Measurements from ENCODE around the gene PTGES2. TPM values are rescaled to one million over a fixed set of nuclear protein-coding genes. Genes with fewer than 3 reads are reported as not detected.

The PTGES2 gene
- total RNA-seq, 2 donors from 2014 or later = 23.5 to 27.5 TPM

DNA sequence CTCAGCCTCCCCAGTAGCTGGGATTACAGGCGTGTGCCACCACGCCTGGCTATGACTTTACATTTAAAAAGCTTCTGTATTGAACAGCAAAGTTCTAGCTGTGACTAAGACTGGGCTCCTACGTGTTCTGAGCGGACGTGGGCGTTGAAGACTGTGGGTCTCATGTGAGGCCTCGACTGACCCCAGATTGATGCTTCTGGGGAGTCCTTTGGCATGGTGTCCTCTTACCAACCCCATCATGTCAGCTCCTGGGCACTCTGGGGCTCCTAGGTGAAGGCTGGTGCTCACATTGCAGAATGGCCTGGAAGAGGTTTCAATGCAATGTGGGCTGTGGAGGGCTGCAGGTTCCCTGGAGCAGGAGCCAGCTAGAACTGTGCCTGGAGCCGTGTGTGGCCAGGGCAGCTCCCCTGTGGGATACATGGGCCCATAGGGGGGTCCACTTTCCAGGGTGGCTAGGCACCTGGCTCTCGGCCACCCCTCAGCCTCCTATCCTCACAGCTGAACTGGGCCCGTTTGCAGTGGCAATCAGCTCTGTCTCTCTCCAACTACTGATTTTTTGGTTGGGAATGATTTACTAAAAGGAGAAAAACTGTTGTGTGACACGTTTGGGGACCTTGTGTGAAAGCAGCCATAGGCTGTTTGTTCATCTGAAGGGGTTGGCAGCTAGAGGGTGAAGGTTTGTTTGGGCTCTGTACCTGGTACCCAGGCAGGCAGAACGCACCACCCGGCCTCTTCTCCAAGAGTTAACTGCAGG is 29.8 kb downstream of the PTGES2 start:
- DNase-seq (no peak), ATAC-seq (replicated peaks in 1 of 2) (no peak)
- H3K9me3 Mint-ChIP-seq = no peaks in the 10 kb centered on the region
- peaks cover 59% of the 10 kb centered on the region for H3K4me1 Mint-ChIP-seq (ENCODE audit: low read depth)
- H3K4me3 Mint-ChIP-seq = peak overlapping the region; percentile 66 to 69
- peaks cover 2 to 7% of the 10 kb centered on the region in 2 donors for H3K36me3 Mint-ChIP-seq (ENCODE audit: insufficient read depth in 2 of 2)
- H3K27me3 Mint-ChIP-seq (ENCODE audit: low read depth) = no peaks in the 10 kb centered on the region
- H3K27ac Mint-ChIP-seq = no peak overlapping the region

DNA sequence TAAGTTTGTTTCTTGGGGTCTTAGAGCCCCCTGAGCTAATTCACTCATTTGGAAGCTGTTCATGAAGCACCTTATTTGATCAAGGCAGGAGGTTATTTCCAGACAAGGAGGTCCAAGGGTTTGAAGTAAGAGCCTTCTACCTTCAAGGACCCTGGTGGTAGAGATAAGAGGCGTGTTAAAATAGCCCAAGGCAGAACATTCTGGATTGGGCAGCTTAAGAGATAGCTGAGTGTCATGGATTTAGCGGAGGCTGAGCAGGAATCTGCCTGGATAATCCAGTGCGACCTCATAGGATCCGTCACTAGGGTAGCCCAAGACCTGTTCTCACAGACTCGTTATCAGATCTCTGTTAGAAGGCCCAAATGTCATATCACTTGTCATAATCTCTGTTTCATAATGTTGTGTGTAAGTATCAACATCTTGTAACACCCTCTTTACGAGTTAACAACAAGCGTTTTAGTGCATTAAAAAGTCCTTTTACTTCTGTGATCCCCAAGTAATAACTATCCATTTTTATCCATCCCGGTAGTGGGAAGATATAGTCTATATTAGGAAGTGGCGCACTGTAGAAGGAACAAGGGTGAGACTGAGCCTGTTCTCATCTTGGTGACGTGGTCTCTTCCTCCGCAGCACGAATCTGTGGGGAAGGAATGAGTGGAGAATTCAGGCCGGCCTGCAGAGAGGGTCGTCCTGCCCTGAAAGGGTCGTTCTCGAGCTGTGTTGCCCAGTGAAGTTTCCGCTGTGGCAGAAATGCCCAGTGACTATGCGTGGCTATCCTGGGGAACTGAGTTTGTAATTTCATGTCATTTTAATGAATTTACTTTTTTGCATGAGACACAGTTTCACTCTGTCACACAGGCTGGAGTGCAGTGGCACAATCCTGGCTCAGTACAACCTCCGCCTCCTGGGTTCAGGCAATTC is 30.7 kb downstream of the PTGES2 start:
- no peaks in the 10 kb centered on the region for H3K27me3 Mint-ChIP-seq (ENCODE audit: low read depth)
- peaks cover 64% of the 10 kb centered on the region for H3K4me1 Mint-ChIP-seq (ENCODE audit: low read depth)
- H3K36me3 Mint-ChIP-seq (ENCODE audit: insufficient read depth in 2 of 2) = peaks cover 0 to 4% of the 10 kb centered on the region in 2 donors
- H3K27ac Mint-ChIP-seq = peak overlapping the region; percentile 11
- ATAC-seq (replicated peaks in 1 of 2) (no peak), DNase-seq (no peak)
- peak overlapping the region in 1 of 2 donors; percentile 20 for H3K4me3 Mint-ChIP-seq
- no peaks in the 10 kb centered on the region for H3K9me3 Mint-ChIP-seq

DNA sequence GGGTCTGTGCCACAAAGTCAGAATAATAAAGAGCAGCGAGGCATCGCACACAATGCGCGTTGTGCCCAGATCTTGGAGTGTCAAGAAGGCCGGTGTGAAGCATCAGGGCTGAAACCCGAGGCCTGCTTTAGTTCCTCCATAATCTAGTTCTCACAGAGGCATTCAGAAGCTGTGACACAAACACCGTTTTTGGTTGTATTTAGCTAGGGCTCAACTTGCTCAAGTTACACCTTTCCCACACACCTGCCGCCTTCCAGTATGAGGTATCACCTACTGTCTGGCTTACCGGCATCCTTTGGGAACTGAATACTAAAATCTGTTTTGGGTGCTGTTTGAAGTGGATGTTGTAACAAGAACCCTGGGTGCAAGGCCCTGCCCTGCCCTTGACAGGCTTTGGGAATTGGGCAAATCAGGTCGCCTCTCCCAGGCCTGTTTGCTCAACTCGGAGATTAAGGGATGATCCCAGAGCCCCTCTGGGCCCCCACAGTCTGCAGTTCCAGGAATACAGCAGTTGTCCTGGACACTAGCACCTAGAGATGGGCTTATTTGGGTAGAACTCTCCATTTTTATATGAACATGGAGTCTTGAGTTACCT is 32.5 kb downstream of the PTGES2 start:
- Mint-ChIP-seq H3K4me1 (ENCODE audit: low read depth) (peaks cover 70% of the 10 kb centered on the region), H3K9me3 (no peaks in the 10 kb centered on the region), H3K27me3 (ENCODE audit: low read depth) (no peaks in the 10 kb centered on the region), H3K4me3 (peak overlapping the region; percentile 70 to 91), H3K36me3 (ENCODE audit: insufficient read depth in 2 of 2) (no peaks in the 10 kb centered on the region), H3K27ac (peak overlapping the region; percentile 97)
- DNase-seq = no peak
- no peak for ATAC-seq (replicated peaks in 1 of 2)

DNA sequence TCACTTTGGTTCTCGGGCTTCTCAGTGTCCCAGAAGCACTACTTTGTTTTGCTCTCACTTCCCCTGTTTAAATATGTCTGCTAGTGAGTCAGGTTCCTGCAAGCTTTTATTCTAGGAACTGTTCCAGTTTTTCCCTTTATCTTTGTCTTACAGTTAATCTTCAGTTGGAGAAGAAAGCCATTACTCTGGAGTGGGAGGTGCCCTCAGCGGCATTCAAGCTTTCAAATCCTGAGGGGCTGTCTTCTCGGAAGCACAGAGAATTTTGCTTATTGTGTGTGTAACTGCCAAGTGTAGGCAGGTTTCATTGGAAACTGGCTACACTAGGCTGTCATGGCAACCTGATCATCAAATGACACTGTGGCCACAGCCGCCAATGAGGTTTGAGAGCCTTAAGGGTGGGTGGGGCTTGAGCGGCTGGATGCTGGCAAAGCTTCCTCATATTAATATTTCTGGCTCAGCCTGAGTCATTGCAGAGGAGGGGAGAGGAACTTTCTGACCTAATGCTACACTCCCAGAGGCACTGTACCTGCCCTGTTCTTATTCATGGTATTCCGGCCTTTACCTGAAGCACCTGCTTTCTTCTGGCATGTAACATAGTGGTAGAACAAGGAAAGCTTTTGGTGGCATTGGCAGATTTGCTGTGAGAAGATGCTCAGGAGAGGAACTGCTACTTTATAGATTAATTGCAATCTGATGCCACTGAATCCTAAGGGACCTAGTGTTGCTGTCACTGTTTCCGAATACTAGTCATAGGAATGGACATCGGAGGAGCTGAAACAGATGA is 33.2 kb downstream of the PTGES2 start:
- no peaks in the 10 kb centered on the region for H3K9me3 Mint-ChIP-seq
- peak overlapping the region; percentile 70 to 91 for H3K4me3 Mint-ChIP-seq
- peak overlapping the region; percentile 97 for H3K27ac Mint-ChIP-seq
- peak; percentile 79 to 82 for DNase-seq
- no peaks in the 10 kb centered on the region for H3K36me3 Mint-ChIP-seq (ENCODE audit: insufficient read depth in 2 of 2)
- H3K27me3 Mint-ChIP-seq (ENCODE audit: low read depth) = no peaks in the 10 kb centered on the region
- peaks cover 74% of the 10 kb centered on the region for H3K4me1 Mint-ChIP-seq (ENCODE audit: low read depth)
- ATAC-seq (replicated peaks in 1 of 2) = peak; percentile 93 to 94

DNA sequence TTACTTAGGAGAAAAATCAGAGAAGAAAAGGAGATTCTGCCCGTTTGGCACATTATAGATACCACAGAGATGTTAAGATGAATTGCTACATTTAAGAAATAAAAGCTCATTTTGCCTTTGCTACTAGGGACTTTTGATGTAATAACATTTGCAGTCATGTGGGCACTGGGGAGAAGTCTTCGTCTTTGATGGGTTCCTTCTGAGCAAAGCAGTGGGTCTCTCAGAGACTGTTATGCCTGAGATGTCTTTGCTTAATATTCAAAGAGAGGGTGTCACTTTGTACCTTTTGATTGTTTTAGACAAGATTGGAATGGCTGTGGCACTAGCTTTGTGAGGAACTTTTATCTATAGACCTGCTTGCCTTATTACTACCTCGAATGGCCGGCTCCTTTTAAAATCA is 34.5 kb downstream of the PTGES2 start:
- no peaks in the 10 kb centered on the region for H3K9me3 Mint-ChIP-seq
- H3K36me3 Mint-ChIP-seq (ENCODE audit: insufficient read depth in 2 of 2) = no peaks in the 10 kb centered on the region
- peak overlapping the region; percentile 70 to 91 for H3K4me3 Mint-ChIP-seq
- no peaks in the 10 kb centered on the region for H3K27me3 Mint-ChIP-seq (ENCODE audit: low read depth)
- H3K4me1 Mint-ChIP-seq (ENCODE audit: low read depth) = peaks cover 72% of the 10 kb centered on the region
- H3K27ac Mint-ChIP-seq = peak overlapping the region; percentile 97
- DNase-seq (no peak), ATAC-seq (replicated peaks in 1 of 2) (no peak)

DNA sequence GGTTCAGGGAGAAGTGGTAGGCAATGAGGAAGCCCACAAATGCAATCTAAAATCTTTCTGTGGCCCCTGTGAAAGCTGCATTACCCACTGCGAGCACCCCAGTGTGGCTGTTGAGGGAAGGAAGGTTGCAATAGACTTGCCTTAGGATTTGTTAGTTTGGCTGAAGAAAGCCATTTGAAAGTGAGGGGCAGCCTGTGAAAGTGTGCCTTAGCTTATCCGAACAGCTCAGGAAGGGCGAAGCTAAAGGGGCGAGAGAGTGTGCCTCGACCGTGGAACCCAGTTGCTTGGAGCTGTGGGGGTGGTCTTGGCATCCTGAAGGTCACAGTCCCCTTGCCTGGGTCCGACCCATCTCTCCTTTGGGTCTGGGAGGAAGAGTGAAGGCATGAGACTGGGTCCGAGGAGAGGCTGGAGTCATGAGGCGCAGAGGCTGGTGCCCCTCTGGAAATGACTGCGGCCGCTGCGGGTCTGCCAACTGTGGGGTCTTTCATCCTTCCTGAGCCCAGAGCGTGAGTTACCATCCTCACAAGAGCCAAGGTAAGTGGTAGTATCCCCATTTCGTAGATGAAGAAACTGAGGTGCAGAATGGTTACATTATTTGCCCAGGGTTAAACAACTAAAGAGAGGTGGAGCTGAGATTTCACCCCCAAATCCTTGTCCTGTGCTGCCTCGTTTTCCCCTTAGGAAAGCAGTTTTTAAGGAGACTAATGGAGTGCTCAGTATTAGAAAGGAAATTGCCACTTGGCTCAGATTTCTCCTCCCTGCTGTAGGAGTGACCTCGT is 35.1 kb downstream of the PTGES2 start:
- peak overlapping the region; percentile 66 to 91 for H3K4me3 Mint-ChIP-seq
- DNase-seq (no peak), ATAC-seq (replicated peaks in 1 of 2) (no peak)
- no peaks in the 10 kb centered on the region for H3K27me3 Mint-ChIP-seq (ENCODE audit: low read depth)
- peak overlapping the region; percentile 97 for H3K27ac Mint-ChIP-seq
- peaks cover 66% of the 10 kb centered on the region for H3K4me1 Mint-ChIP-seq (ENCODE audit: low read depth)
- H3K9me3 Mint-ChIP-seq = no peaks in the 10 kb centered on the region
- peaks cover 0 to 3% of the 10 kb centered on the region in 2 donors for H3K36me3 Mint-ChIP-seq (ENCODE audit: insufficient read depth in 2 of 2)

DNA sequence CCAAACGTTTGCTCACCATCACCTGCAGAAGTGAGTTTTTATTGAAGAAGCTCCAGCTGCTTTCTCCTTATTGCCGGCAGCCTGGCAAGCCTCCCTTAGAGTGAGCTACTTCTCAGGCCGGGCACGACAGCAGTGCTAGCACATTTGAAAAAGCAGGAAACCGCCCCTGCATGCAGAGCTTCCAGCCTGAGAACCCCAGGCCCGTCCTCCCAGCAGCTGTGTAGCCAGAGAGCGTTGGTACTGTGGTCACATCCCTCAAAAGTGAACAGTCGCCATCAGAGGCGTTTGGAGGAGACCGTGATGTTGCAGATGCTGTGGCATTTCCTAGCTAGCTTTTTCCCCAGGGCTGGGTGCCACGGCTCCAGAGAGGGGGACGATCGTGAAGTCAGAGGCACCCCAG is 36.0 kb downstream of the PTGES2 start:
- no peak overlapping the region for H3K27ac Mint-ChIP-seq
- no peak for DNase-seq
- no peak for ATAC-seq (replicated peaks in 1 of 2)
- H3K36me3 Mint-ChIP-seq (ENCODE audit: insufficient read depth in 2 of 2) = peaks cover 0 to 3% of the 10 kb centered on the region in 2 donors
- H3K4me1 Mint-ChIP-seq (ENCODE audit: low read depth) = peaks cover 57% of the 10 kb centered on the region
- no peaks in the 10 kb centered on the region for H3K27me3 Mint-ChIP-seq (ENCODE audit: low read depth)
- peak overlapping the region; percentile 66 to 91 for H3K4me3 Mint-ChIP-seq
- H3K9me3 Mint-ChIP-seq = no peaks in the 10 kb centered on the region

DNA sequence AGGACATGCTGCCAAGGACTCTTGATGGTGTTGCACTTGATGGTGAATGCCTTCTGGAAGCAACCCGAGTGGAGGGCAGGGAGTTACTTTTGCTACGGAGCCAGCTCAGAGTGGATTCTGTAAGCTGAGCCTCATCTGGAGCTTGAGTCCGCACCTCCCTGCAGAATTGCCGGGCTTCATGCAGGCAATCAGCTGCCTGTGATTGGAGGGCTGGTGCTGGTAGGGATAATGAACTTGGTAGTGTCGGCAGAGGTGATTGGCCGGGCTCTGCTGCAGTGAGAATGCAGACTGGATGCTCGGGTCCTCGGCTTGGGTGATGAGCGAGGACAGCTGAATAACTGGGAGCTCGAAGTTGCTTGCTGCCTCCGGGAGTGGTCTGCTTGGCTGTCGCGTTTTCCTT is 36.4 kb downstream of the PTGES2 start:
- DNase-seq = no peak
- Mint-ChIP-seq H3K27ac (no peak overlapping the region), H3K36me3 (ENCODE audit: insufficient read depth in 2 of 2) (peaks cover 0 to 3% of the 10 kb centered on the region in 2 donors), H3K9me3 (no peaks in the 10 kb centered on the region), H3K4me1 (ENCODE audit: low read depth) (peaks cover 54% of the 10 kb centered on the region), H3K4me3 (peak overlapping the region in 1 of 2 donors; percentile 43), H3K27me3 (ENCODE audit: low read depth) (no peaks in the 10 kb centered on the region)
- no peak for ATAC-seq (replicated peaks in 1 of 2)

DNA sequence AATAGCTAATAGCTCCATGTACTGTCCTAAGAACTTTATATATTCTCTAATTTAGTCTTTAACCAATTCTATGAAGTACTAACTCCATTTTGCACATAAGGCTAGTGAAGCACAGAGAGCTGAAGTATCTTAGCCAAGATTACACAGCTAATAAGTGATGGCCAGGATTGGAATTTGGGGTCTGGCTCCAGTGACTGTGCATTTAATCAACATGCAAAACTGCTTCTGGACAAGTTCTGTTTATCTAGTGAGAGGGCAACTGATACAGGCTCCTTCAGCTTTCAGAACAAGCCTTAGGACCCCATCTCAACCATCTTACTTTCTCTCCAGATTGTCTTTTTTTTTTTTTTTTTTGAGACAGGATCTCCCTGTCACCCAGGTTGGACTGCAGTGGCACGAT is 38.2 kb downstream of the PTGES2 start:
- H3K36me3 Mint-ChIP-seq (ENCODE audit: insufficient read depth in 2 of 2) = peaks cover 2 to 3% of the 10 kb centered on the region in 2 donors

DNA sequence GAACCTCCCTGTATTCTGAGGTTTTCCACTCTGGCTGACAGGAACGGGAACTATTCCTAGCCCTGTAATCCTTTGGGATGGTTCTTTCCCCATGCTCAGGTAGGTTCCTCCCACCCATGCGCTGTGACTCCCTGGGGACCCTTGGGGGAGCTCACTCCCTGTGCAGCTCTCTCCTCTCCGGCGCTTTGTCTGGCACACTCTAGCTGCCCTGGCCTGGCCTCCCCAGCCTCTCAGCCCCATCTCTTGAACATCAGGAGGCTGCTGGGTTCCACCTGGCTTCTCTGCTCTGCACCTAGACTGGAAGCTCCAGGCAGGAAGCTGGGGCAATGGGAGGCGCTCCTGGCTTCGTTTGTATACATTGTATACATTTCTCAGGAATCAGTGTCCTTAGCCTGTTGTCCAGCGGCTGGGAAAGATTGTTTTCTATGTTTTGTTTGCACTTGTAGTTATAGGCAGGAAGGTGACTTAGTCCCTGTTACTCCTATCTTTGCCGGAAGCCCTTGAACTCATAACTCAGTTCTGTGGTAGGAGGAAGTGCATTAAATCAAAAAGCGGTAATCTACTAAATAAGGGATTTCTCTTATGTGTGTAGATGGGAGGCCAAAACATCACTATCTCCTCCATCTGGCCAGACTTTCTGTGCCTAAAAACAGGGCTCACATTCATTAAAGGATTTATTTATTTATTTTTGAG is 39.1 kb downstream of the PTGES2 start:
- H3K4me1 Mint-ChIP-seq (ENCODE audit: low read depth) = peaks cover 33% of the 10 kb centered on the region
- H3K36me3 Mint-ChIP-seq (ENCODE audit: insufficient read depth in 2 of 2) = peaks cover 3 to 4% of the 10 kb centered on the region in 2 donors
- H3K4me3 Mint-ChIP-seq = peak overlapping the region in 1 of 2 donors; percentile 23
- ATAC-seq (replicated peaks in 1 of 2) = peak in 1 of 2 donors; percentile 34
- DNase-seq = no peak
- H3K9me3 Mint-ChIP-seq = no peaks in the 10 kb centered on the region
- H3K27ac Mint-ChIP-seq = peak overlapping the region; percentile 68
- H3K27me3 Mint-ChIP-seq (ENCODE audit: low read depth) = no peaks in the 10 kb centered on the region

More for the DNA sequence above, 38.2 kb downstream of the PTGES2 start:
- Mint-ChIP-seq H3K27ac (no peak overlapping the region), H3K9me3 (no peaks in the 10 kb centered on the region), H3K4me1 (ENCODE audit: low read depth) (peaks cover 42% of the 10 kb centered on the region), H3K4me3 (no peak overlapping the region), H3K27me3 (ENCODE audit: low read depth) (no peaks in the 10 kb centered on the region)
- ATAC-seq (replicated peaks in 1 of 2) (no peak), DNase-seq (no peak)

DNA sequence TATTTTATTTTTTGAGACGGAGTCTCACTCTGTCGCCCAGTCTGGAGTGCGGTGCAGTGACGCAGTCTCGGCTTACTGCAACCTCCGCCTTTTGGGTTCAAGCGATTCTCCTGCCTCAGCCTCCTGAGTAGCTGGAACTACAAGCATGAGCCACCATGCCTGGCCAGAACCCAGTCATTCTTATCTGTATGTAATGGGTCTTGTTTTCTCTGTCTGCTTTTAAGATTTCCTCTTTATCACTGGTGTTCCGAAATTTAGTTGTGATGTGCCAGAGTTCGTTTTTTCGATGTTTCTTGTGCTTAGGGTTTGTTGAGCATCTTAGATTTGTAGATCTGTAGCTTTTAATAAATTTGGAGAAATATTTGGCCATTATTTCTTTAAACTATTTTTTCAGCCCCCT is 40.3 kb downstream of the PTGES2 start:
- Mint-ChIP-seq H3K27ac (peak overlapping the region; percentile 55), H3K4me3 (no peak overlapping the region), H3K4me1 (ENCODE audit: low read depth) (peaks cover 29% of the 10 kb centered on the region), H3K27me3 (ENCODE audit: low read depth) (no peaks in the 10 kb centered on the region), H3K9me3 (no peaks in the 10 kb centered on the region), H3K36me3 (ENCODE audit: insufficient read depth in 2 of 2) (peaks cover 3 to 4% of the 10 kb centered on the region in 2 donors)
- no peak for DNase-seq
- ATAC-seq (replicated peaks in 1 of 2) = no peak
